WTC11 (cell line): Measurements from ENCODE around the gene KSR1.

Experiments used
- FOXP1 ChIP-seq: sonication (generic); formaldehyde crosslinking; IDR thresholded peaks from 2 replicates; pipeline ENCODE4 v1.8.0; 2022; ENCODE audit warnings: missing genetic modification reagents, mild to moderate bottlenecking, moderate library complexity, borderline replicate concordance
- GABPB1 ChIP-seq: sonication (generic); formaldehyde crosslinking; IDR thresholded peaks from 2 replicates; pipeline ENCODE4 v1.8.1; 2023; ENCODE audit warnings: mild to moderate bottlenecking, missing genetic modification reagents
- MAX ChIP-seq: sonication (generic); formaldehyde crosslinking; IDR thresholded peaks from 2 replicates; pipeline ENCODE4 v1.8.0; 2022; ENCODE audit warnings: mild to moderate bottlenecking, missing genetic modification reagents
- NFATC4 ChIP-seq: fragments of 250-450 bp; sonication (Bioruptor Pico); IDR thresholded peaks from 2 replicates; pipeline ENCODE4 v1.9.0; 2021; ENCODE audit warnings: mild to moderate bottlenecking
- PRRX2 ChIP-seq: fragments of 250-450 bp; sonication (Bioruptor Pico); IDR thresholded peaks from 2 replicates; pipeline ENCODE4 v1.8.0; 2021; ENCODE audit warnings: mild to moderate bottlenecking
- TF ChIP-seq, protein P1 (sequence below): fragments of 200-600 bp; IDR thresholded peaks from 2 replicates; pipeline ENCODE4 v1.8.0; 2022; ENCODE audit warnings: antibody characterized with exemption
- TF ChIP-seq, protein P2 (sequence below): sonication (generic); formaldehyde crosslinking; IDR thresholded peaks from 2 replicates; pipeline ENCODE4 v1.8.0; 2023; ENCODE audit warnings: mild to moderate bottlenecking, missing genetic modification reagents
- TF ChIP-seq, protein P3 (sequence below): sonication (generic); formaldehyde crosslinking; conservative IDR thresholded peaks from 2 replicates; pipeline ENCODE4 v1.8.1; 2022; ENCODE audit warnings: mild to moderate bottlenecking, missing genetic modification reagents

DNA sequence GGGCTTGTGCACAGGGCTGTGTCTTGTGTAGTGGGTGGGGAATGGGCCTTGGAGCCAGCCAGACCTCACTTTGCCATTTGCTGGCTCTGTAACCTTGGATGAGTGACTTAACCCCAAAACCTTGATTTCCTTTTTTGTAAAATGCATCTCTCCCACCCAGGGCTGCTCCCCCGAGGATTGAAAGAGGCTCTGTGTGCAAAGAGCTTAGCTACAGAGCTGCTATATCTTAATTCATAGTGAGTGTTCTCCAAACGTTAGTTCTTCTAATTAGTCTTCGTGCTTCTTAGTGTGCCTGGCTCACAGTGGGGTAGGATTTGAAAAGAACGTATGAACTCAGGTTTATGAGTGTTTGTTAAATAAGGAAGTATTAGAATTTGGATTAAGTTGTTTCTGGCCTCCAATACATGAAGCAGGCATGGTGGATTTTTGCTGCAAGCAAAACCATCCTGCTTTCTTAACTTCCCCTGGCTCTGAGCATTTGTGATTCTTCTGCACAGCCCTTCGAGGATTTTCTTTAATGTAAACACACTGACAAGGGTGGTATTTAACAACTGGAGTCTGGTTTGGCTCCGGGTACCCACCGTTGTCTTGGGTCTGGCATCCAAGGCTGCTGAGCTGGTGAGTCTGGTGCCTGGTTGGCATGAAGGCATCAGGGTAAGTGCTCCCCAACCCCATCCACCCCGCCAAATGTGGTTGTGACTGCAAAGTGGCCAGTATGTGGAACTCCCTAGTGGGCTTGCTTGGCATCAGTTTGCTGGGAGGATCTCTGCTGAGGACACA, 29.7 kb downstream of the KSR1 start:
- TF ChIP-seq NFATC4 (CRISPR knock-in tag) (no peak), MAX (CRISPR knock-in tag) (no peak), GABPB1 (CRISPR knock-in tag) (no peak), FOXP1 (no peak), PRRX2 (no peak)
- TF ChIP-seq, protein P1, sequence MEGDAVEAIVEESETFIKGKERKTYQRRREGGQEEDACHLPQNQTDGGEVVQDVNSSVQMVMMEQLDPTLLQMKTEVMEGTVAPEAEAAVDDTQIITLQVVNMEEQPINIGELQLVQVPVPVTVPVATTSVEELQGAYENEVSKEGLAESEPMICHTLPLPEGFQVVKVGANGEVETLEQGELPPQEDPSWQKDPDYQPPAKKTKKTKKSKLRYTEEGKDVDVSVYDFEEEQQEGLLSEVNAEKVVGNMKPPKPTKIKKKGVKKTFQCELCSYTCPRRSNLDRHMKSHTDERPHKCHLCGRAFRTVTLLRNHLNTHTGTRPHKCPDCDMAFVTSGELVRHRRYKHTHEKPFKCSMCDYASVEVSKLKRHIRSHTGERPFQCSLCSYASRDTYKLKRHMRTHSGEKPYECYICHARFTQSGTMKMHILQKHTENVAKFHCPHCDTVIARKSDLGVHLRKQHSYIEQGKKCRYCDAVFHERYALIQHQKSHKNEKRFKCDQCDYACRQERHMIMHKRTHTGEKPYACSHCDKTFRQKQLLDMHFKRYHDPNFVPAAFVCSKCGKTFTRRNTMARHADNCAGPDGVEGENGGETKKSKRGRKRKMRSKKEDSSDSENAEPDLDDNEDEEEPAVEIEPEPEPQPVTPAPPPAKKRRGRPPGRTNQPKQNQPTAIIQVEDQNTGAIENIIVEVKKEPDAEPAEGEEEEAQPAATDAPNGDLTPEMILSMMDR: no peak
- TF ChIP-seq, protein P2, sequence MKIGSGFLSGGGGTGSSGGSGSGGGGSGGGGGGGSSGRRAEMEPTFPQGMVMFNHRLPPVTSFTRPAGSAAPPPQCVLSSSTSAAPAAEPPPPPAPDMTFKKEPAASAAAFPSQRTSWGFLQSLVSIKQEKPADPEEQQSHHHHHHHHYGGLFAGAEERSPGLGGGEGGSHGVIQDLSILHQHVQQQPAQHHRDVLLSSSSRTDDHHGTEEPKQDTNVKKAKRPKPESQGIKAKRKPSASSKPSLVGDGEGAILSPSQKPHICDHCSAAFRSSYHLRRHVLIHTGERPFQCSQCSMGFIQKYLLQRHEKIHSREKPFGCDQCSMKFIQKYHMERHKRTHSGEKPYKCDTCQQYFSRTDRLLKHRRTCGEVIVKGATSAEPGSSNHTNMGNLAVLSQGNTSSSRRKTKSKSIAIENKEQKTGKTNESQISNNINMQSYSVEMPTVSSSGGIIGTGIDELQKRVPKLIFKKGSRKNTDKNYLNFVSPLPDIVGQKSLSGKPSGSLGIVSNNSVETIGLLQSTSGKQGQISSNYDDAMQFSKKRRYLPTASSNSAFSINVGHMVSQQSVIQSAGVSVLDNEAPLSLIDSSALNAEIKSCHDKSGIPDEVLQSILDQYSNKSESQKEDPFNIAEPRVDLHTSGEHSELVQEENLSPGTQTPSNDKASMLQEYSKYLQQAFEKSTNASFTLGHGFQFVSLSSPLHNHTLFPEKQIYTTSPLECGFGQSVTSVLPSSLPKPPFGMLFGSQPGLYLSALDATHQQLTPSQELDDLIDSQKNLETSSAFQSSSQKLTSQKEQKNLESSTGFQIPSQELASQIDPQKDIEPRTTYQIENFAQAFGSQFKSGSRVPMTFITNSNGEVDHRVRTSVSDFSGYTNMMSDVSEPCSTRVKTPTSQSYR (CRISPR knock-in tag): no peak
- TF ChIP-seq, protein P3, sequence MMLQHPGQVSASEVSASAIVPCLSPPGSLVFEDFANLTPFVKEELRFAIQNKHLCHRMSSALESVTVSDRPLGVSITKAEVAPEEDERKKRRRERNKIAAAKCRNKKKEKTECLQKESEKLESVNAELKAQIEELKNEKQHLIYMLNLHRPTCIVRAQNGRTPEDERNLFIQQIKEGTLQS (CRISPR knock-in tag): no peak
